Endodermal cell (in vitro differentiated cells): Measurements from ENCODE around the gene ISX. TPM values are rescaled to one million over a fixed set of nuclear protein-coding genes. Genes with fewer than 3 reads are reported as not detected.
A peak's percentile ranks its signal among the peaks of the same experiment; 100 is the strongest.
"Not testable (repeated sequence)": the region's sequence is repeated elsewhere in the genome, so short reads cannot be mapped to it uniquely, and the experiment has no call there.

ENCODE experiments used
- DNase-seq: peaks from one replicate; pipeline ENCODE4 v3.0.0-alpha.2; 2017
- H3K27ac ChIP-seq: 2 replicates; pipeline ENCODE4 v1.5.1; 2013; ENCODE audit warnings: mild to moderate bottlenecking, low read depth, low read length, moderate library complexity
- H3K27me3 ChIP-seq: 2 replicates; pipeline ENCODE4 v1.6.1; 2013; ENCODE audit warnings: mild to moderate bottlenecking, low read length, moderate library complexity; ENCODE audit not compliant: insufficient read depth, control insufficient read depth, poor library complexity, severe bottlenecking
- H3K36me3 ChIP-seq: 2 replicates; pipeline ENCODE4 v1.7.0; 2013; ENCODE audit warnings: mild to moderate bottlenecking, low read length, moderate library complexity; ENCODE audit not compliant: control insufficient read depth, insufficient read depth
- H3K4me1 ChIP-seq: one replicate; pipeline ENCODE4 v1.7.0; 2013; ENCODE audit warnings: low read length; ENCODE audit not compliant: control insufficient read depth, insufficient read depth
- H3K4me3 ChIP-seq: 2 replicates; pipeline ENCODE4 v1.5.1; 2013; ENCODE audit warnings: mild to moderate bottlenecking, low read length, moderate library complexity
- H3K9ac ChIP-seq: 2 replicates; pipeline ENCODE4 v1.6.1; 2013; ENCODE audit warnings: mild to moderate bottlenecking, low read length, moderate library complexity; ENCODE audit not compliant: poor library complexity, severe bottlenecking; ENCODE audit errors: extremely low read depth
- H3K9me3 ChIP-seq: 2 replicates; pipeline ENCODE4 v1.6.1; 2013; ENCODE audit warnings: mild to moderate bottlenecking, low read length, moderate library complexity; ENCODE audit not compliant: control insufficient read depth
- H3K27ac Mint-ChIP-seq: 2 replicates; pipeline ENCODE4 v1.8.0; 2020; ENCODE audit warnings: mixed read lengths
- H3K27me3 Mint-ChIP-seq: 2 replicates; pipeline ENCODE4 v1.8.0; 2021; ENCODE audit warnings: mild to moderate bottlenecking, mixed read lengths; ENCODE audit not compliant: insufficient read depth
- H3K36me3 Mint-ChIP-seq: 2 replicates; pipeline ENCODE4 v1.8.0; 2020; ENCODE audit warnings: low read depth, mixed read lengths
- H3K4me1 Mint-ChIP-seq: 2 replicates; pipeline ENCODE4 v1.8.0; 2020; ENCODE audit warnings: mixed read lengths
- H3K4me3 Mint-ChIP-seq: 2 replicates; pipeline ENCODE4 v1.8.0; 2020; ENCODE audit warnings: mild to moderate bottlenecking, moderate library complexity, mixed read lengths
- H3K9me3 Mint-ChIP-seq: 2 replicates; pipeline ENCODE4 v1.8.0; 2020; ENCODE audit warnings: mild to moderate bottlenecking, mixed read lengths
- WGBS, 2 experiments: methylation state at CpG; one replicate each; pipeline versions ENCODE4 v1.1.5 to v1.1.7; 2013; ENCODE audit warnings: missing lambda C conversion rate in 2 of 2, mixed read lengths in 1 of 2; ENCODE audit not compliant: insufficient coverage in 1 of 2, insufficient read length in 1 of 2; 5-methylcytosine and 5-hydroxymethylcytosine counted together
- total RNA-seq, 2 donors: library from RNA; stranded (reverse); fragmentation: NEBNext Ultra II Directional in 1 of 2; extraction: Animal tissue kit (Norgen Biotek cat#: 25700) in 1 of 2; gene quantifications; 2 replicates in 1 of 2; 3 replicates in 1 of 2; pipeline ENCODE4 v1.2.1, GENCODE V29; 2021
- TF ChIP-seq, protein P1 (sequence below): fragments of 200-600 bp; sonication (generic); conservative IDR thresholded peaks from 2 replicates; pipeline ENCODE4 v1.5.0; 2021; ENCODE audit warnings: antibody characterized with exemption, mild to moderate bottlenecking

The ISX gene
- total RNA-seq, 2 donors from 2014 or later, result 0.07 to 0.13 TPM

DNA sequence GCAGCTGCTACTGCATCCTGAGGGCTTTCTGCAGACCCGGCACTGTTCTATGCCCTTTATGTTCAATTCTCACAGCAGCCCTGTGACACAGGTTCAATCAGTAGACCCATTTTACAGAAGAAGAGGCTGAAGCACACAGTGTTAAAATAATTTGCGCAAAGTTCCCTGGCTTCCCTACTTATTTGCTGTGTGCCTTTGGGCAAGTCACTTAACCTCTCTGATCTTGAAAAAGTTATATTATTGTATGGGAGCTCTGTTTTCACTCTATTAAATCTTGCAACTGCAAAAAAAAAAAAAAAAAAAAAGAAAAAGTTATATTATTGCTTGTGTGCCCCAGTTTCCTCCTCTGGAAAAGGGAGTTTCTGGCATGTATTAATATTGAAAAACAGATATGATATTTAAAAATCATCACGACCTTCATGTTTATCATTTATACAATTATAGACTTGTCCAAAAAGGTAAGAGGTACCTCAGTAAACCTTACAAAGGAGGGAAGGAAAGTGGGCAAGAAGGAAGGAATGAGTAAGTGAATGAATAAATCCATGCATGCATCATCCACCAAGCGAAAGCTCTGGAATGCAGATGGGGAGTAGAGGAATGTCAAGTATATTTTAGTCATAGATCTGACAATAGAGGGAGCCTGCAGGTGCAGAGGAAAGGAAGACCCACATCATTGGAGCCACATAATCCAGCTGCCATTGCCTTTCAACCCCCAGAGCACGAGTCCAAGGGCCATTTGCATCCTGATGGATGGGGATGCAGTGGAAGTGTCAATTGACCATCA, 21.2 kb upstream of the ISX start:
- Histone ChIP-seq H3K36me3 (no peaks in the 10 kb centered on the region), H3K27me3 (no peaks in the 10 kb centered on the region), H3K27ac (no peak overlapping the region), H3K4me3 (no peak overlapping the region), H3K9ac (no peak overlapping the region), H3K9me3 (no peaks in the 10 kb centered on the region), H3K4me1 (no peaks in the 10 kb centered on the region)
- Mint-ChIP-seq H3K36me3 (no peaks in the 10 kb centered on the region), H3K27me3 (peaks cover 2% of the 10 kb centered on the region), H3K9me3 (peaks cover 15% of the 10 kb centered on the region), H3K4me1 (no peaks in the 10 kb centered on the region), H3K27ac (no peak overlapping the region), H3K4me3 (no peak overlapping the region)
- peak; percentile 15 for DNase-seq
- TF ChIP-seq, protein P1, sequence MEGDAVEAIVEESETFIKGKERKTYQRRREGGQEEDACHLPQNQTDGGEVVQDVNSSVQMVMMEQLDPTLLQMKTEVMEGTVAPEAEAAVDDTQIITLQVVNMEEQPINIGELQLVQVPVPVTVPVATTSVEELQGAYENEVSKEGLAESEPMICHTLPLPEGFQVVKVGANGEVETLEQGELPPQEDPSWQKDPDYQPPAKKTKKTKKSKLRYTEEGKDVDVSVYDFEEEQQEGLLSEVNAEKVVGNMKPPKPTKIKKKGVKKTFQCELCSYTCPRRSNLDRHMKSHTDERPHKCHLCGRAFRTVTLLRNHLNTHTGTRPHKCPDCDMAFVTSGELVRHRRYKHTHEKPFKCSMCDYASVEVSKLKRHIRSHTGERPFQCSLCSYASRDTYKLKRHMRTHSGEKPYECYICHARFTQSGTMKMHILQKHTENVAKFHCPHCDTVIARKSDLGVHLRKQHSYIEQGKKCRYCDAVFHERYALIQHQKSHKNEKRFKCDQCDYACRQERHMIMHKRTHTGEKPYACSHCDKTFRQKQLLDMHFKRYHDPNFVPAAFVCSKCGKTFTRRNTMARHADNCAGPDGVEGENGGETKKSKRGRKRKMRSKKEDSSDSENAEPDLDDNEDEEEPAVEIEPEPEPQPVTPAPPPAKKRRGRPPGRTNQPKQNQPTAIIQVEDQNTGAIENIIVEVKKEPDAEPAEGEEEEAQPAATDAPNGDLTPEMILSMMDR, result no peak
- WGBS, 2 experiments, result 92 to 100% methylated on average over 3 to 4 of the region's 5 CpGs

DNA sequence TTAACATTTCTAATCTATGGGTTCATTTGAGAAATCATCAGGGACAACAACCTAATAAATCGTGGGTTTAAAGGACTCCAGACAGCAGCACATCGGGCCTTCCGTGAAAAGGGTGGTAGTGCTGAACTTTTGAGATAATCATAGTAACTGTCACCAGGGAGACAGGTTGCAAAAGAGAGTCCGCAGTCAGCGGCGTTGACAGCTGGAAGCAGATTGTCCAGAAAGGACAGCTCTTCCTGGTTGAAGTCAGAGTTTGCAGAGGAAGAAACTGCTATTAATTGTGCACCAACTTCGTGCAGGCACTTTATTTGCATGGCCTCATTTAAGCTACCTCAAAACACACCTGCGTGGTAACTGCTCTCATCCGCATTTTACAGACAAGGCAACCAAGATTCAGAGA, 20.5 kb upstream of the ISX start:
- Mint-ChIP-seq H3K4me1 (no peaks in the 10 kb centered on the region), H3K9me3 (peaks cover 19% of the 10 kb centered on the region), H3K27ac (no peak overlapping the region), H3K36me3 (no peaks in the 10 kb centered on the region), H3K4me3 (no peak overlapping the region), H3K27me3 (peaks cover 2% of the 10 kb centered on the region)
- H3K36me3 ChIP-seq, result no peaks in the 10 kb centered on the region
- H3K4me1 ChIP-seq, result no peaks in the 10 kb centered on the region
- no peak overlapping the region for H3K27ac ChIP-seq
- H3K27me3 ChIP-seq, result no peaks in the 10 kb centered on the region
- TF ChIP-seq, protein P1, result no peak
- H3K4me3 ChIP-seq, result no peak overlapping the region
- DNase-seq, result no peak
- H3K9me3 ChIP-seq, result no peaks in the 10 kb centered on the region
- no peak overlapping the region for H3K9ac ChIP-seq
- WGBS, 2 experiments, result 87 to 95% methylated on average over 8 to 9 of the region's 9 CpGs

DNA sequence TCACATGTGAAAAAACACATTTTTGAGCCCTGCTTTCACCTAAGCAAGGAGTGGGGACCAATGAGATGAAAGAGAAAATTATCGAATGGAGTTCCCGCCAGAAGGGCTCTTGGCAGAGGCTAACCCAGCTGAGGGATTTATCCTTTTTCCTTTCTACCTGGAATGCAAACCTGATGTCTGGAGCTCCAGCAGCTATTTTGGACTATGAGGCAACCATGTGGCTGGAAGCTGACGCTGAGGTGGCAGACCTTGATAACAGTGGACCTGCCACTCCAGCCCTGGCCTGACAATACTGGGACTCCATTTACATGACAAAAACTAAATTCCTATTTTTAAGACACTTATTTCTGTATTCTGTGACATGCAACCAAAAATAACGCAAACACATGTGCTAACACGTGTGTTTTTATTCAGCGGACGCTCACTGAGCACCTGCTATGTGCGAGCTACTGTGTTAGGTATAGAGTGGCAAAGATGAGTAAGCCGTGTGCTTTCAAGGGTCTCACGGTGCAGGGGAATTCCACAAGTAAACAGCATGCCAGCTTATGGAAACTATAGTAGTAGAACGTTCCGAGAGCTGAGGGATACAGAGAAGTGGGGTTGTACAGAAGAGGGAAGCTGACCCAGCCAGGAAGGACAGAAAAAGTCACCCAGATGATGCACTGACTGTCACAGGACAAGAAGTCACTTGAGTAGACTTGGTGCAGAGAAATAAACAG, 19.1 kb upstream of the ISX start:
- Mint-ChIP-seq H3K27ac (no peak overlapping the region), H3K4me1 (no peaks in the 10 kb centered on the region), H3K4me3 (no peak overlapping the region), H3K36me3 (no peaks in the 10 kb centered on the region), H3K27me3 (peaks cover 2% of the 10 kb centered on the region), H3K9me3 (peaks cover 19% of the 10 kb centered on the region)
- Histone ChIP-seq H3K27ac (no peak overlapping the region), H3K36me3 (no peaks in the 10 kb centered on the region), H3K9ac (no peak overlapping the region), H3K4me3 (no peak overlapping the region), H3K9me3 (no peaks in the 10 kb centered on the region), H3K4me1 (no peaks in the 10 kb centered on the region), H3K27me3 (no peaks in the 10 kb centered on the region)
- DNase-seq, result peak; percentile 18
- TF ChIP-seq, protein P1, result no peak
- WGBS, 2 experiments, result 93 to 96% methylated on average over 11 to 12 of the region's 12 CpGs

DNA sequence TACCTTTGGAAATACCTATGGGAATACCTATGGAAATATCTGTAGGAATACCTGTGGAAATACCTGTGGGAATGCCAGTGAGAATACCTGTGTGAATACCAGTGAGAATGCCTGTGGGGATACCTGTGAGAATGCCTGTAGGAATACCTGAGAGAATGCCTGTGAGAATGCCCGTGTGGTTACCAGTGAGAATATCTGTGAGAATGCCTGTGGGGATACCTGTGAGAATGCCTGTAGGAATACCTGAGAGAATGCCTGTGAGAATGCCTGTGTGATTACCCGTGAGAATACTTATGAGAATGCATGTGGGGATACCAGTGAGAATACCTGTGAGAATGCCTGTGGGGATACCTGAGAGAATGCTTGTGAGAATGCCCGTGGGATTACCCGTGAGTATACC, 15.9 kb upstream of the ISX start:
- peak; percentile 42 for DNase-seq
- H3K4me3 ChIP-seq, result not testable (repeated sequence)
- 86 to 98% methylated on average over 4 of the region's 4 CpGs for WGBS, 2 experiments

More for the DNA sequence above, 15.9 kb upstream of the ISX start:
- not testable (repeated sequence) for H3K27ac ChIP-seq, H3K27me3 Mint-ChIP-seq, H3K36me3 Mint-ChIP-seq, H3K27me3 ChIP-seq, H3K9me3 ChIP-seq, H3K4me1 ChIP-seq, H3K27ac Mint-ChIP-seq, H3K4me3 Mint-ChIP-seq, H3K9ac ChIP-seq, H3K36me3 ChIP-seq, H3K4me1 Mint-ChIP-seq
- peaks cover 19% of the 10 kb centered on the region for H3K9me3 Mint-ChIP-seq
